SK-N-DZ (cell line): ENCODE data around the gene CDKAL1.
A peak's percentile ranks its signal among the peaks of the same experiment; 100 is the strongest.
"Not testable (repeated sequence)": the region's sequence is repeated elsewhere in the genome, so short reads cannot be mapped to it uniquely, and the experiment has no call there.

ENCODE experiments used
- DNase-seq: peaks from one replicate; pipeline ENCODE4 v3.0.0-alpha.2; 2015; ENCODE audit warnings: low spot score

Gene CDKAL1

GRCh38 chr6:21238208-21238607 is 704.0 kb downstream of the CDKAL1 start:
- no peak for DNase-seq

- DNase-seq: no peak
Observed at GRCh38 chr6:21240709-21241108, 706.5 kb downstream of the CDKAL1 start.

- peak; percentile 70 for DNase-seq
Observed at GRCh38 chr6:21241231-21242130, 707.2 kb downstream of the CDKAL1 start.

GRCh38 chr6:21244897-21245470 is 710.7 kb downstream of the CDKAL1 start:
- DNase-seq: no peak

GRCh38 chr6:21245488-21245887 is 711.2 kb downstream of the CDKAL1 start:
- no peak for DNase-seq

GRCh38 chr6:21246075-21246474 is 711.8 kb downstream of the CDKAL1 start:
- no peak for DNase-seq

GRCh38 chr6:21254460-21254859 is 720.2 kb downstream of the CDKAL1 start:
- not testable (repeated sequence) for DNase-seq

- no peak for DNase-seq
Observed at GRCh38 chr6:21256197-21256596, 721.9 kb downstream of the CDKAL1 start.

- DNase-seq: no peak
Observed at GRCh38 chr6:21257125-21257524, 722.9 kb downstream of the CDKAL1 start.

GRCh38 chr6:21258665-21259064 is 724.4 kb downstream of the CDKAL1 start:
- no peak for DNase-seq

- DNase-seq: no peak
Observed at GRCh38 chr6:21259660-21260059, 725.4 kb downstream of the CDKAL1 start.

GRCh38 chr6:21262504-21262903 is 728.2 kb downstream of the CDKAL1 start:
- no peak for DNase-seq

- DNase-seq: no peak
Observed at GRCh38 chr6:21263531-21264287, 729.5 kb downstream of the CDKAL1 start.

- no peak for DNase-seq
Observed at GRCh38 chr6:21264288-21265033, 730.2 kb downstream of the CDKAL1 start.

- no peak for DNase-seq
Observed at GRCh38 chr6:21265034-21265729, 730.9 kb downstream of the CDKAL1 start.

GRCh38 chr6:21265730-21266044 is 731.4 kb downstream of the CDKAL1 start:
- DNase-seq: no peak

GRCh38 chr6:21270636-21271201 is 736.5 kb downstream of the CDKAL1 start:
- DNase-seq: no peak

- DNase-seq: peak; percentile 24
Observed at GRCh38 chr6:21271428-21272155, 737.3 kb downstream of the CDKAL1 start.

- no peak for DNase-seq
Observed at GRCh38 chr6:21273451-21273850, 739.2 kb downstream of the CDKAL1 start.

- DNase-seq: no peak
Observed at GRCh38 chr6:21274851-21275250, 740.6 kb downstream of the CDKAL1 start.
